Placental epithelial cell (primary cell): ENCODE results near the gene NAA35. TPM values are rescaled to one million over a fixed set of nuclear protein-coding genes. Genes with fewer than 3 reads are reported as not detected.

Experiments used
- total RNA-seq: library from RNA; depleted of rRNA; stranded (reverse); fragments of >200 nt; gene quantifications from 2 replicates; pipeline ENCODE4 v1.2.3, GENCODE V29; 2012

NAA35 gene
- 28.7 and 36.1 TPM in 2 replicates for total RNA-seq

DNA sequence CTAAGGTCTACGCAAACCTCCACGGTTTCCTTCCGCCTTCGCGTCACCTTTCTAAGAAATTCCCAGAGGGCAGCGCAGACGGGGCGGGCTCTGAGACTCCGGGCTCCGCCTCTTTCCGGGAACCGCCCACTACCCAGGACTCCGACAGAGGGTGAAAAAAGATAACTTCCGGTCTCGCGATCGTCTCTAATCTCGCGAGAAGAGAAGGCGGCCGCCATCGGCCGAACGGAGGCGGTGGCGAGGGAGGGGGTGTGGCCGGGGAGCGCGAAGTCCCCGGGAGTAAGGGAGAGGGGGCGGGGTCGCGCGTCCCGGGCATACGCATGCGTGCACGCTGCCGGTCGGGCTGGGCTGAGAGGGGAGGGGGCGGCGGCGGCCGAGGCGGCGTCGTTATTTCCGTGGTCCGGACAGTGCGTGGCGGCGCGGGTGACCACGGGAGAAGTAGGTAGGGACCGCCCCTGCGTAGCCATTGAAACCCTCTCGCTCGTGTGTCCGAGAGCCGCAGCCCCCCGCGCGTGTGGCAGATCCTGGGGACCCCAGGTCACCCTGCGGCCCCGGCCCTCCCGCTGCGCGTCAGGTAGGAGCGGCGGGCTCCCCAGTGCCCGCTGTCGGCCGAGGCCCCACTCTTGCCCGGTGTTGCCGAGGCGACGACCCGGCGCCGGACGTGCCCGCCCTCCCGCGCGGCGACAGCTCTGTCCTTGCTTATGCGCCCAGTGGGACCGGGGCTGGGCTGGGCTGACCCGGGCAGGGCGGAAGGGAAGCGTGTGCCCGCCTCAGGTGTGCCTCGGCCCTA, at the start of gene NAA35:
NAA35 (plus strand) TSS at position 315 of the 790 bp plus-strand sequence. CDS start 1,014 bp downstream, outside the sequence.

Other genes with a start within 250 kb of the NAA35 start
- gene AGTPBP1, start 199.2 kb upstream of the NAA35 start, total RNA-seq = 24.9 and 33.8 TPM in 2 replicates
- gene GOLM1, start 158.4 kb downstream of the NAA35 start, total RNA-seq = 48.9 and 67.1 TPM in 2 replicates